Lower leg skin (tissue), 4 donors: ENCODE results near the gene RAD51B. TPM values are rescaled to one million over a fixed set of nuclear protein-coding genes. Genes with fewer than 3 reads are reported as not detected.

ENCODE experiments used
- DNase-seq, 2 donors: peaks; one replicate each; pipeline ENCODE4 v3.0.0-alpha.2; 2019; ENCODE audit warnings: low spot score in 2 of 2
- H3K4me3 ChIP-seq: fragments of 200-600 bp; sonication (generic); 2 replicates; pipeline ENCODE4 v1.5.1; 2017; ENCODE audit warnings: mild to moderate bottlenecking, low read depth; ENCODE audit not compliant: poor library complexity, severe bottlenecking
- CTCF ChIP-seq, 3 donors: fragments of 450-650 bp; IDR thresholded peaks; one replicate each; pipeline ENCODE4 v1.5.1; 2016; ENCODE audit warnings: antibody characterized with exemption in 3 of 3, mild to moderate bottlenecking in 3 of 3, moderate library complexity in 2 of 3
- POLR2A ChIP-seq, 2 donors: fragments of 450-650 bp; IDR thresholded peaks; one replicate each; pipeline ENCODE4 v1.6.1; 2016 to 2017; ENCODE audit warnings: antibody characterized with exemption in 2 of 2, mild to moderate bottlenecking in 1 of 2, moderate library complexity in 1 of 2
- WGBS, 2 donors: methylation state at CpG; one replicate each; pipeline ENCODE4 v1.1.5; 2018; 5-methylcytosine and 5-hydroxymethylcytosine counted together
- intact Hi-C: fragments of 100-400 bp; cut with DNase I; formaldehyde crosslinking; loops from one replicate; pipeline ENCODE4 v1.15.0; 2023; ENCODE audit warnings: low total_unique reads
- total RNA-seq, 4 donors: library from RNA; depleted of rRNA; stranded (reverse); fragments of >200 nt; gene quantifications; one replicate each; pipeline ENCODE4 v1.1.0, GENCODE V29; 2016

Gene RAD51B
- total RNA-seq, 4 donors from 2014 or later = 6.1 to 27.2 (median 13.6) TPM

DNA sequence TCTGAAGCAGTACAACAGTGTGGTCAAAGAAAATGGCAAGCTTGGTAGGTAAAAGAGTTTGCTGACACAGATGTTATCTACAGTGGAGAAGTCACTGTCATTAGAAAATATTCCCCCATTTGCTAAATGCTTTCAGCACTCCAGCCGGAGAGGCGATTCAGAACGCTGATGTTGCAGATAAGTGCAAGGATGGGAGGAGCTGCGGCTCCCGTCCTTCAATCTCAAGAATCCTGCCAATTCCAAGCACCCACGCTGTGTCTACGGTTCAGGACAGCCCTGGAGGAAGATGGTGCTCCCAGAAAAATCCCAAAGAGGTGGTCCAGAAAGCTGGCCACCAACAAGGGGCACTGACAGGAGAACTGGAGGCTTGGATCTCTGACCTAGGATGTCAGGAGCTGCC lies 894.2 kb downstream of the RAD51B start:
- H3K4me3 ChIP-seq = no peak overlapping the region
- DNase-seq = peak in 1 of 2 donors; percentile 85
- 47 to 67% methylated on average over 7 of the region's 7 CpGs for WGBS, 2 donors
- intact Hi-C loops = loop anchor here (10.0 kb wide), 1 partner anchor 189 kb away; no protein-coding TSS in a partner anchor
- no peak for TF ChIP-seq POLR2A (IDR thresholded peaks at IDR 0.05)
- no peak for TF ChIP-seq CTCF (IDR thresholded peaks at IDR 0.05)

GRCh38 chr14:68714991-68715924 lies 895.7 kb downstream of the RAD51B start:
- intact Hi-C loops = loop anchor here (10.0 kb wide), 1 partner anchor 190 kb away; no protein-coding TSS in a partner anchor
- no peak overlapping the region for H3K4me3 ChIP-seq
- WGBS, 2 donors = 69 to 77% methylated on average over 7 of the region's 7 CpGs
- TF ChIP-seq POLR2A (IDR thresholded peaks at IDR 0.05) = no peak
- TF ChIP-seq CTCF (IDR thresholded peaks at IDR 0.05) = no peak
- peak in 1 of 2 donors; percentile 21 for DNase-seq

DNA sequence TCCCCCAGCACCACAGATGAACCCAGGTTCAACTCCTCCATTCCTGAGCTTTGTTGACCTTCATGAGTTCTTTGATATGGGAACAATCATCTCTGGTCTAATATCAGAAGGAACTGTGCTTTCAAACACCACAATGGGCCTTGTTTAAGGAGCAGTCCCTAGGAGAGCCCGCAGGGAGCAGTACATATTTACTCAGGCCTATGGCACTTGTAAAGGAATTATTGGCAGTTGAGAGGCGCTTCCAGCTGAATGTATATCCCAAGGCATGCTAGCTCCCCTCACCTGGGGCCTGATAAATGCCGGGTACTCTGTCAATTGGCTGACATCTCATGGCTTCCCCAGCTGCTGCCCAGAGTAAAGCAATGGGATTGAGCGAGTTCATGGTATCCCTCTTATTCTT lies 897.1 kb downstream of the RAD51B start:
- DNase-seq = peak in 1 of 2 donors; percentile 37
- intact Hi-C loops = loop anchor here (10.0 kb wide), 1 partner anchor 192 kb away; no protein-coding TSS in a partner anchor
- TF ChIP-seq POLR2A (IDR thresholded peaks at IDR 0.05) (no peak), CTCF (IDR thresholded peaks at IDR 0.05) (no peak)
- 96 to 100% methylated on average over 4 of the region's 4 CpGs for WGBS, 2 donors
- no peak overlapping the region for H3K4me3 ChIP-seq

- TF ChIP-seq POLR2A (IDR thresholded peaks at IDR 0.05) = no peak
- no peak for TF ChIP-seq CTCF (IDR thresholded peaks at IDR 0.05)
- WGBS, 2 donors = 85 to 93% methylated on average over 8 of the region's 8 CpGs
- peak in 1 of 2 donors; percentile 82 for DNase-seq
- intact Hi-C loops = loop anchor here (1.0 to 10.0 kb wide), 2 partner anchors 47 to 194 kb away; no protein-coding TSS in a partner anchor
- no peak overlapping the region for H3K4me3 ChIP-seq
Observed at GRCh38 chr14:68718023-68718990, 898.7 kb downstream of the RAD51B start.

- intact Hi-C loops = loop anchor here (10.0 kb wide), 1 partner anchor 195 kb away; no protein-coding TSS in a partner anchor
- no peak for TF ChIP-seq POLR2A (IDR thresholded peaks at IDR 0.05)
- TF ChIP-seq CTCF (IDR thresholded peaks at IDR 0.05) = no peak
Observed at GRCh38 chr14:68719634-68720384, 900.2 kb downstream of the RAD51B start.

More at GRCh38 chr14:68719634-68720384, 900.2 kb downstream of the RAD51B start:
- H3K4me3 ChIP-seq = no peak overlapping the region
- no peak for DNase-seq
- 88 to 91% methylated on average over 5 of the region's 5 CpGs for WGBS, 2 donors
